Stomach (tissue), 4 donors: ENCODE measurements around the gene P4HA3.

Experiments used
- CTCF ChIP-seq, 7 experiments: fragments of 450-650 bp in 4 of 7; fragments of 200-600 bp in 3 of 7; sonication (generic) in 3 of 7; IDR thresholded peaks; one replicate each; pipeline ENCODE4 v1.5.1; 2016 to 2019; ENCODE audit warnings: antibody characterized with exemption in 7 of 7, control low read depth in 2 of 7, mild to moderate bottlenecking in 1 of 7
- EP300 ChIP-seq: sonication (generic); formaldehyde crosslinking; IDR thresholded peaks from one replicate; pipeline ENCODE4 v1.6.1; 2017; ENCODE audit warnings: antibody characterized with exemption
- POLR2A ChIP-seq, 4 donors: fragments of 450-650 bp; IDR thresholded peaks; one replicate each; pipeline ENCODE4 v1.6.1; 2016; ENCODE audit warnings: antibody characterized with exemption in 4 of 4, control low read depth in 2 of 4, mild to moderate bottlenecking in 1 of 4, moderate library complexity in 1 of 4

GRCh38 chr11:74220376-74220775, 91.1 kb downstream of the P4HA3 start:
- TF ChIP-seq CTCF (IDR thresholded peaks at IDR 0.05) (no peak), POLR2A (IDR thresholded peaks at IDR 0.05) (no peak), EP300 (no peak)
